ENCODE measurements around the gene ERI3. TPM values are rescaled to one million over a fixed set of nuclear protein-coding genes. Genes with fewer than 3 reads are reported as not detected.

ERI3 gene
- polyA plus RNA-seq, 3 donors: 26.4 to 35.0 (median 26.6) TPM

DNA sequence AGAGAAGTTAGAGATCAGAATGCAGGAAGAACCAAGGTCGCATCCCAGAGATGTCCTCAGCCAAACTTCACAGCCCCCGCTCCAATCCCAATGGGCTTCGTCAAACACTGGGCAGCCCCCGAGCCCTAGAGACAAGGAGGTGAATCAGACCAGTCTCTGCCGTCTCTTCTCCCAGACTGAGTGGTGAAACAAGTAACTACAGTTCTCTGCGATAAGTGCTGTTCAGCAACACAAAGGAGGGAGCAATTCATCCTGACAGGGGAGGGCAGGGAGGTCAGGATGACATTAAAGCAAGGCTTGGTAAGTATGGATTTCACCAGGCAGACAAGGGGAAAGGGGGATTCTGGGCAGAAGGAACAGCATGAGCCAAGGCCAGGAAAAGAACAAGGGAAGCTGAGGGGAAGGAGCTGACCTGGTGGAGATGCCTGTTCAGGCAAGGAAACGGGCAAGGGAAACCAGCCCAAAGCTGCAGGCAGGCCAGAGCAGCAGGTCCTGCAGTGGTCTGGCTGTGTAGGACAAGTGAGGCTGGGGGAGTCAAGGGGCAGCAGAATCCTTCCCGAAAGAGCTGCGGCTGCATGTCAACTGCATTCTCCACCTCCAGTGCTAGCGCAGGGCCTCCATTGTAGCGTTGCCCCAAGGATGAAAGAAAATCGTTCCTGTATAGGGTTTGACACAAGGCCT lies 13.6 kb upstream of the ERI3 start:
- intact Hi-C loops (cut with micrococcal nuclease): no loop called here
- Histone ChIP-seq H4K20me1 (ENCODE audit: insufficient read depth, low read length) (no peaks in the 10 kb centered on the region), H3K36me3 (replicated peaks in 1 of 2; ENCODE audit: control insufficient read depth in 1 of 2, insufficient read depth in 2 of 2, low read length in 2 of 2) (no peaks in the 10 kb centered on the region), H3K4me3 (replicated peaks in 1 of 3; ENCODE audit: low read depth in 2 of 3, low read length in 3 of 3) (no peak overlapping the region), H2AFZ (ENCODE audit: insufficient read depth, low read depth, low read length, poor library complexity, severe bottlenecking) (no peak overlapping the region), H3K9ac (ENCODE audit: insufficient read depth, low read length, poor library complexity, severe bottlenecking) (no peak overlapping the region), H3K4me1 (ENCODE audit: control insufficient read depth in 1 of 2, insufficient read depth in 2 of 2, low read length in 2 of 2) (no peaks in the 10 kb centered on the region), H3K4me2 (replicated peaks; ENCODE audit: extremely low read depth, low read length, poor library complexity, severe bottlenecking) (no peak overlapping the region), H3K27ac (ENCODE audit: low read depth in 1 of 2, low read length in 2 of 2) (no peak overlapping the region), H3K9me3 (replicated peaks in 1 of 2; ENCODE audit: control insufficient read depth in 1 of 2, insufficient read depth in 1 of 2, low read length in 2 of 2) (no peaks in the 10 kb centered on the region), H3K79me2 (ENCODE audit: insufficient read depth, low read length) (no peaks in the 10 kb centered on the region), H3K27me3 (ENCODE audit: control insufficient read depth in 2 of 2, insufficient read depth in 2 of 2, low read length in 2 of 2) (no peaks in the 10 kb centered on the region)
- WGBS (ENCODE audit: insufficient coverage): 96% methylated on average over 9 of the region's 12 CpGs
- Mint-ChIP-seq H3K36me3 (no peaks in the 10 kb centered on the region), H3K4me3 (no peak overlapping the region), H3K9me3 (no peaks in the 10 kb centered on the region), H3K27me3 (ENCODE audit: low read depth in 3 of 3) (peaks cover 0 to 2% (median 2%) of the 10 kb centered on the region in 3 donors), H3K27ac (no peak overlapping the region), H3K4me1 (peaks cover 2% of the 10 kb centered on the region)
- no peak for TF ChIP-seq CTCF (IDR thresholded peaks at IDR 0.05)
- DNase-seq: no peak

DNA sequence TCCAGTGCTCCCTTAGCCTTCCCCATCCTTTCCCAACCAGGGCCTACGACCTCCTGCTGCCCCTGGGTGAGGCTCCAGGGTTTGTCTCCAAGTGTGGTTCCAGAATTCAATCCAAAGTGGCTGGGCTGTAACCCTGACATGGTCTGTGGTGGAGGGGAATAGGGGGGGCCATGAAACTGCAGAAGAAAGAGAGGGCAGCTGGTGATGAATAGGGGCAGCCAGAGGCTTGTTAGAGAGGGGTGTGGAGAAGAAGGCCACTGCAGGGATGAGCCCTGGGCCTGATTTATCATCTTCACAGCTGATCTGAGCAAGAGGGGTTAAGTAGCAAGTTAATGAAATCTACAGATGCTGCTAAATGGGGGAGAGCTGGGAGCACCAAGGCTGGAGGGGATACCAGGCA lies 12.9 kb upstream of the ERI3 start:
- no peak overlapping the region for H3K27ac ChIP-seq (ENCODE audit: low read depth in 1 of 2, low read length in 2 of 2)
- intact Hi-C loops (cut with micrococcal nuclease): no loop called here
- H3K27me3 ChIP-seq (ENCODE audit: control insufficient read depth in 2 of 2, insufficient read depth in 2 of 2, low read length in 2 of 2): no peaks in the 10 kb centered on the region
- Mint-ChIP-seq H3K9me3 (no peaks in the 10 kb centered on the region), H3K27ac (no peak overlapping the region), H3K36me3 (no peaks in the 10 kb centered on the region), H3K4me3 (no peak overlapping the region), H3K27me3 (ENCODE audit: low read depth in 3 of 3) (peaks cover 0 to 2% (median 2%) of the 10 kb centered on the region in 3 donors), H3K4me1 (peaks cover 2% of the 10 kb centered on the region)
- H3K4me2 ChIP-seq (replicated peaks; ENCODE audit: extremely low read depth, low read length, poor library complexity, severe bottlenecking): no peak overlapping the region
- H3K4me3 ChIP-seq (replicated peaks in 1 of 3; ENCODE audit: low read depth in 2 of 3, low read length in 3 of 3): no peak overlapping the region
- no peaks in the 10 kb centered on the region for H3K79me2 ChIP-seq (ENCODE audit: insufficient read depth, low read length)
- no peak for TF ChIP-seq CTCF (IDR thresholded peaks at IDR 0.05)
- H3K9ac ChIP-seq (ENCODE audit: insufficient read depth, low read length, poor library complexity, severe bottlenecking): no peak overlapping the region
- no peaks in the 10 kb centered on the region for H4K20me1 ChIP-seq (ENCODE audit: insufficient read depth, low read length)
- H2AFZ ChIP-seq (ENCODE audit: insufficient read depth, low read depth, low read length, poor library complexity, severe bottlenecking): no peak overlapping the region
- no peaks in the 10 kb centered on the region for H3K9me3 ChIP-seq (replicated peaks in 1 of 2; ENCODE audit: control insufficient read depth in 1 of 2, insufficient read depth in 1 of 2, low read length in 2 of 2)
- H3K36me3 ChIP-seq (replicated peaks in 1 of 2; ENCODE audit: control insufficient read depth in 1 of 2, insufficient read depth in 2 of 2, low read length in 2 of 2): no peaks in the 10 kb centered on the region
- DNase-seq: no peak
- no peaks in the 10 kb centered on the region for H3K4me1 ChIP-seq (ENCODE audit: control insufficient read depth in 1 of 2, insufficient read depth in 2 of 2, low read length in 2 of 2)
- no CpG with 5 or more reads among the region's 1 CpG for WGBS (ENCODE audit: insufficient coverage)
